Colon (tissue), 2 donors: ENCODE measurements around the gene TMEM8B.
A peak's percentile ranks its signal among the peaks of the same experiment; 100 is the strongest.
"Not testable (repeated sequence)": the region's sequence is repeated elsewhere in the genome, so short reads cannot be mapped to it uniquely, and the experiment has no call there.

Experiments used
- FAIRE-seq: peaks from 2 replicates; lab custom pipeline; 2012; peaks lifted over from hg19 to GRCh38; lab: Jason Lieb, UNC
- donor health status: control.
- donor health status: control.

Gene TMEM8B

GRCh38 chr9:35908504-35909125 is 79.6 kb downstream of the TMEM8B start:
- no peak for FAIRE-seq

- no peak for FAIRE-seq
Observed at GRCh38 chr9:35909274-35909673, 80.2 kb downstream of the TMEM8B start, which contains the start of gene SPAAR. SPAAR (plus strand) TSS chr9:35909490; CDS start chr9:35910464, 974 bp downstream.

- no peak for FAIRE-seq
Observed at GRCh38 chr9:35909687-35910612, 80.9 kb downstream of the TMEM8B start.

GRCh38 chr9:35910613-35911359 is 81.8 kb downstream of the TMEM8B start:
- no peak for FAIRE-seq

- no peak for FAIRE-seq
Observed at GRCh38 chr9:35911690-35912089, 82.7 kb downstream of the TMEM8B start.

GRCh38 chr9:35912791-35913400 is 83.9 kb downstream of the TMEM8B start:
- no peak for FAIRE-seq

- FAIRE-seq, result not testable (repeated sequence)
Observed at GRCh38 chr9:35913429-35913828, 84.4 kb downstream of the TMEM8B start.

GRCh38 chr9:35914301-35914807 is 85.3 kb downstream of the TMEM8B start:
- peak; percentile 83 for FAIRE-seq
